GM23248 (cell line): ENCODE data around the gene PALS2.

ENCODE experiments used
- EZH2 ChIP-seq: fragments of 200-600 bp; sonication (generic); IDR thresholded peaks from 2 replicates; pipeline ENCODE4 v1.6.1; 2018; ENCODE audit warnings: antibody characterized with exemption, mild to moderate bottlenecking; ENCODE audit not compliant: insufficient read depth, poor library complexity, severe bottlenecking
- EZH2phosphoT487 ChIP-seq: fragments of 200-600 bp; sonication (generic); IDR thresholded peaks from 2 replicates; pipeline ENCODE4 v1.6.1; 2018; ENCODE audit warnings: antibody characterized with exemption, moderate library complexity, mild to moderate bottlenecking, low read depth; ENCODE audit not compliant: insufficient read depth

DNA sequence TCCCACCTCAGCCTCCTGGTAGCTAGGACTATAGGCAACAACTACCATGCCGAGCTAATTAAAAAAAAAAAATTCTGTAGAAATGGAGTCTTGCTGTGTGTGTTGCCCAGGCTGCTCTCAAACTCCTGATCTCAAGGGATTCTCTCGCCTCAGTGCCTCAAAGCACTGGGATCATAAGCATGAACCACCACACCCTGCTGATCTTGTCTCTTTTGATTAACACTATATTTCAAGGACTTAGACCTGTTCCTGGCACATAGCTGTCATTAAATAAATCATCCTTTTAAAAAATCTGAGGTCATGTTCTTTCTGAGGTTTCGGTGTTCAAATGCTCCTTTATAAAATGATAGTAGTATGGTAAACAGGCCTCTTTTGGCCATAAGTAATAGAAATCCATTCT lies 4.8 kb downstream of the PALS2 start:
- TF ChIP-seq EZH2 (no peak), EZH2phosphoT487 (no peak)
